DMS114 treated with DMSO at 0.1 percent for 48 hours (cell line): ENCODE measurements around the gene TNRC6C.
"Not testable (repeated sequence)": the region's sequence is repeated elsewhere in the genome, so short reads cannot be mapped to it uniquely, and the experiment has no call there.

Experiments used
- DNase-seq: peaks from one replicate; lab custom pipeline; 2025; ENCODE audit not compliant: unreplicated experiment; lab: John Stamatoyannopoulos, UW

Gene TNRC6C

GRCh38 chr17:77929871-77930436 is 28.5 kb upstream of the TNRC6C start:
- DNase-seq, result no peak

GRCh38 chr17:77930780-77931768 is 27.4 kb upstream of the TNRC6C start:
- DNase-seq, result no peak

DNA sequence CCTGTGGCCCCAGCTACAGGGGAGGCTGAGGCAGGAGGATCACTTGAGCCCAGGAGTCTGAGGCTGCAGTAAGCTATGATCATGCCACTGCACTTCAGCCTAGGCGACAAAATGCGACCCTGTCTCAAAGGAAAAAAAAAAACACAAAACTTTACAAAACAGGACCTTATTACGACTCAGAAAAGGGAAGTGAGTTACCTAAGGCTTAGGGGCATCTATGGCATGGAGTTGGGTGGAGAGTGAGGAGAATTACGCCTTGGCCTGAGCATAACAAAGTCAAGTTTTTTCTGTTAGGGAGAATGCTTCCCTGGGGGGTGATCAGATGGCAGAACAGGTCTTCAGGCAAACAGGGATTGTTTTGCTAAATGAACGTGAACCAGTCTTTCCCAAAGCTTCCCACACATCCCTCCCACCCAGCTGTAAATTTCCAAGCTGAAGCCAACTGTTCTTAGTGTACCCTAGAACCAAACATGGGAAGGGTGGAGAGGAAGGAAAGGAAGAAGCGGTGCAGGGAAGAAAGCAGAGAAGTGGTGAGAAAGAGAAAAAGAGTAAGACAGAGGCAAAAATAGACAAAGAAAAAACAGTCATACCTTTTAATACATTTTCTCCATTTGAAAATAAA is 24.6 kb upstream of the TNRC6C start:
- DNase-seq, result no peak

DNA sequence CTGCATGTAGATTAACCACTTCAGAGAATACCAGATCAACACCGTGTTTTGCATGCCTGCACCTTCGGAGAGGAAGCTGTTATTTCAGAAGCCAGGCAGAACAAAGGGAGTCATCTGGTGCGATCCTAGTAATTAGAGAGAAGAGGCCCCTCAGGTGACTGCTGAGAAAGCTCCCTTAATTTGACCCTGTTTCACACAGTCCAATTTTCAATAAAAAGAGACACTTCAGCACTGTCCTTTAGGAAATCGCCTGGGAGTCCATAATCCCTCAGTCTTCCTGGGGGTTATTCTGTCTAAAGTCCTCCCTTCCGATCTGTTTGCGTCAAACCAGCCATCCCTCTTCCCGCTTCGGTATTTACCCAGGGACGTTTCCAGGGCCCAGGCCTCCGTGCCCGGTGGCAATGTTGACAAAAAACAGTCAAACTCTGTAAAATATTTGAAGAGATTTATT is 23.4 kb upstream of the TNRC6C start:
- DNase-seq, result no peak

DNA sequence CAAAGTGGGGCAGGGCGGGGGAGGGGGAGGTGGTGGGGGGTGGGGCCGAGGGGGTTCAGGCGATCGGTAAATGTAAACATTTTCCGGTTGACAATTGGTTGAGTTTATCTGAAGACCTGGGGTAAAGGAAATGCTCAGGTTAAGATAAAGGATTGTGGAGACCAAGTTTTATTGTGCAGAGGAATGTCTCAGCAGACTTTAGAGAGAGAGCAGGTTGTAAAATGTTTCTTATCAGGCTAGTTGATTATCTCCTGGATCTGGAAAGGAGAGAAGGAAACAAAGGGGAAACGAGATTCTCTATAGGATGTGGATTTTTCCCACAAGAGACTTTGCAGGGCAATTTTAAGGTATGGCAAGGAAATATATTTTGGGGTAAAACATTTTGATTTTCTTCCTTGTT is 22.8 kb upstream of the TNRC6C start:
- not testable (repeated sequence) for DNase-seq

DNA sequence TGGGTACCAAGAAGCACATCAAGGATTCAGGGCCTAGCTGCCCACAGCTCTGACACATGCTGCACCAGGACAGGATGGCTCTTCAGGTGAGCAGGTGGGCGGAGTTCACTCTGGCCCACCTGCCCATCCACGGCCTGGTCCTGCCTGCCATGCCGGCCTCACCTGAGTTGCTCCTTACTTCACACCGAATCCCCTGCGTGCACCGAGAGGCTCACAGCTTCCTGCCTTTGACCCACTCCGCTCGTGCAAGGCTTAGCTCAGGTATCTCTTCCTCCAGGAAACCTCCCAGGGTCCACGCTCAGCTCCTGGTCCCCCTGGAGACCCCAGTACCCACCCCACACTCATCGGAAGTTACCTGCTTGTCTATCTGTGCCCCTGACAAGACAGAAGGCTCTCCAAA is 21.6 kb upstream of the TNRC6C start:
- no peak for DNase-seq

DNA sequence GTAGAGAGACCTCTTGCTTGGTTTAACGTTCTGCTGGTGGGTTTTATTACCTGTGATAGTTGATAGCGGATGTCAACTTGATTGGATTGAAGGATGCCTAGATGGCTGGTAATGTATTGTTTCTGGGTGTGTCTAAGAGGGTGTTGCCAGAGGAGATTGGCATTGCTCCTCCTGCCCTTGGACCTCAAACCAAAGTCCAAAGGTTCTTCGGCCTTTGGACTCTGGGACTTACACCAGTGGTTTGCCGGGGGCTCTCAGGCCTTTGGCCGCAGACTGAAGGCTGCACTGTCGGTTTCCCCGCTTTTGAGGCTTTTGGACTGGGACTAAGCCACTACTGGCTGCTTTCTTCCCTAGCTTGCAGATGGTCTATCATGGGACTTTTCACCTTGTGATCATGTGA is 17.5 kb upstream of the TNRC6C start:
- no peak for DNase-seq

- DNase-seq, result no peak
Observed at GRCh38 chr17:77942112-77942988, 16.2 kb upstream of the TNRC6C start.

- no peak for DNase-seq
Observed at GRCh38 chr17:77943971-77944370, 14.5 kb upstream of the TNRC6C start.

- no peak for DNase-seq
Observed at GRCh38 chr17:77944390-77945222, 13.9 kb upstream of the TNRC6C start.

DNA sequence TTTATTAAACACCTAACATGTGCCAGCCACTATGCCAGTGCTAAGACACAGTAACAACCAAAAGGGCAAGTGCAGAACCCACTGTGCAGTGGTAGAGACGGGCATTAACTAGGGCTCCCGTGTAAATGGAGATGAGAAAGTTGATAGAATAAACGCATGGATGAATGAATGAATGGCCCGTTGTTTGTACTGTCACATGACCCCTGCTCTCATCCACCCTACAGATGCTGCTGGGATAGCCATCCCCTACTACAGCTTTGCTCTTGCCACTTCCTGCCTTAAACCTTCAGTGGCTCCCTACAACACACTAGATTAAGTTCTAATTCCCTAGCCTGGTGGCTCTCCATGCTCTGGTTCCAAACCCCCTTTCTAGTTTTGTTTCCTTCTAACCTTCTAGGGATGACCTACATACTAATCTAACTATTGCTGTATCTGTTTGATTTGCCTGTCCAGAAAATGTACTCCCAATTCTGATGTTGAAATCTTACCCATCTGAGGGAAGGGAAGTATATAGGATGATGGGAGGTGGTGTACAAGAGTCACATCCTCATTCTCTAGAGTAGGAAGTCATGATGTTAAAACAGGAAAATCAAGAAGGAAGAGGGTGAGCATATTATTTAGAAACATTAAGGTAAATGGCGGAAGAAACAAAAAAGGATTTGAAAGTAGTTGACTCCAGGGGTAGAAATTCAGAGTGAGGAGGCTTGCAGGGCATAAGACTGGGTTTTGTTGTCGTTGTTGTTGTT is 11.4 kb upstream of the TNRC6C start:
- DNase-seq, result no peak

DNA sequence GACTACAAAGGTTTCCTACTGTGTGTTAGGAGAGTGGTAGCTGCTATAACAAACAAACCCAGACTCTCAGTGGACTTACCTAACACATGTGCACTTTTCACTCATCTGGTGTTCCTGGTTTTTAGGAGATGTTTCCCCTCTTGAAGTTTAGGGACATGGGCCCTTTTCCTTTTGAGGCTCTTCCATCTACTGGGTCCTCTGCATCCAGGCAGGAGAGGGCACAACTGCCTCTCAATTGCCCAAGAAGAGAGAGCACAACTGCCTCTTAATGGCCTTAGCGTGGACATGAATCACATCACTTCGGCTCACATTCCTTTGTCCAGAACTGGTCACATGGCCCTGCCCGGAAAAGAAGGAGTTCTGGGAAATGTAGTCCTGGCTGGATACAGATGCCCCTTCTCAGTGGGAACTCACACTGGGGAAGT is 9.8 kb upstream of the TNRC6C start:
- peak; percentile 11 for DNase-seq

GRCh38 chr17:77951123-77951522 is 7.4 kb upstream of the TNRC6C start:
- DNase-seq, result no peak

DNA sequence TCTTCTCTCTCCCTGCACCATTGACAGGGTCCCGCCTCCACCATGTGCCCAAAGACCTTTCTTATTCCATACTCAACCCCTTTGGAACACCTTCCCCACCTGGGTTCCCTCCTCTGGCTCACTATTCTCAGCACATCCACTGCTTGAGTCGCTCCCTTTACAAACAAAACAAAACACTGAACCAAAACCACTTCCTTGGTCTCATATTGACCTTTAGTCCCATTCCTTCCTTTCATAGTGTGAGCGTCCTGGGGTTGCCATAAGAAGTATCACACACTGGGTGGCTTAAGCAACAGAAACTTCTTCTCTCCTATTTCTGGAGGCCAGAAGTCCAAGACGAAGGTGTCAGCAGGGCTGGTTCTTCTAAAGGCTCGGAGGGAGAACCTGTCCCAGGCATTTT is 6.1 kb upstream of the TNRC6C start:
- DNase-seq, result no peak

DNA sequence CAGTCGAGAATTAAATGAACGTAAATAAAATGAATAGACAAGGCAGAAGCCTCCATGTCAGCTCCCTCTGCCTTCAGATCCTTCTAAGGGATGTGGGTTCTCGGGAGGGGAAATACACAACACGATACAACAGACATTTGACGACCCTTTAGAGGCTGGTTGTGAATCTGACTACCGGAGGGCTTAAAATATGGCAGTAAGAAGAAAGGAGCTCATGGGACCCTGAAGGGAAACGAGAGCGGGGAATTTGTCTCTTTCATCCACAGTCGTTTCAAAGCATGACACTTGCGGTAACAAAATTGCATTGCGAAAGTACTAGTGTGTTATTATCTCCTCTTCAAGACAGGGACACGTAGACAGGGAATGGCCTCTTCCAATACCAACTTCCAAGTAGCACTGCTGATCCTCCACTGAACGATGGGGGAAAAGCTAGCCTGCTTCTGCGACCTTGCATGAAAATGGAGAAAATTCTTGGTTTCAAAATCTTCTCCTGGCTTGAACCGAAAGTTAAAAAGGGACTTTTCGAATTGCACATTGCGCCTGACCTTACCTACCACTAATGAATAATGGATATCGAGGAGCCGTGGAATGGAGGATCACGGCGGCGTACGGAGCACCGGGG is 1.2 kb upstream of the TNRC6C start:
- peak; percentile 13 for DNase-seq

DNA sequence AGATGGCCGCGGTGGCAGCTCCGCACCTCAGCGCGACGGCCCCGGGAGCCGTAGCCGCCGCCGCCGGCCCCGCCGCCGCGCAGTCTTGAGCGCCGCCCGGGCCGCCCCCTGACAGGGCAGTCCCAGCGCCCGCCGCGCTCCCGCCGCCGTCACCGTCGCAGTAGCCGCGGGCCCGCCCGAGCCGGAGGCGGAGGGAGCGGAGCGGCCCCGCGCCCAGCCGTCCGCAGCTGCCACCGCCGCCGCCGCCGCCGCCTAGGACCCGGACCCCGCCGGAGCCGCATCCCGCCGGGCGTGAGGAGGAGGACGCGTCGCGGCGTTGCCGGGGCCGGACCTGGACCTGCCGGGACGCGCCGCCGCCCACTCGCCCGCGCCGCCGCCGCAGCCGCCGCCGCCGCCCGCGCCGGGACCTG is 218 bp downstream of the TNRC6C start:
- DNase-seq, result no peak

GRCh38 chr17:77959126-77959925 is 823 bp downstream of the TNRC6C start:
- no peak for DNase-seq

GRCh38 chr17:77959926-77960521 is 1.5 kb downstream of the TNRC6C start:
- DNase-seq, result no peak
